Calu3 (cell line): ENCODE measurements around the gene RERE. TPM values are rescaled to one million over a fixed set of nuclear protein-coding genes. Genes with fewer than 3 reads are reported as not detected.

Experiments
- BruUV-seq: library from RNA; stranded (reverse); fragments of 400-500 nt; replicated peaks from 2 replicates; lab custom pipeline; 2021; lab: Mats Ljungman, UMichigan
- CTCF ChIA-PET: fragments of 300-600 bp; sonication (Branson Sonifier 250); formaldehyde crosslinking; loops from one replicate; lab custom pipeline; 2022; ENCODE audit warnings: antibody characterized with exemption; lab: Charles Lee
- DNase-seq: peaks from one replicate; pipeline ENCODE4 v3.0.0; 2022
- H3K27ac Mint-ChIP-seq: one replicate; pipeline ENCODE4 v1.8.0; 2022; ENCODE audit warnings: mixed read lengths; ENCODE audit not compliant: unreplicated experiment
- H3K27me3 Mint-ChIP-seq: one replicate; pipeline ENCODE4 v1.8.0; 2022; ENCODE audit warnings: mixed read lengths; ENCODE audit not compliant: unreplicated experiment
- H3K36me3 Mint-ChIP-seq: one replicate; pipeline ENCODE4 v1.8.0; 2022; ENCODE audit warnings: mild to moderate bottlenecking, moderate library complexity, mixed read lengths; ENCODE audit not compliant: insufficient read depth, unreplicated experiment
- H3K4me1 Mint-ChIP-seq: one replicate; pipeline ENCODE4 v1.8.0; 2022; ENCODE audit warnings: mild to moderate bottlenecking, low read depth, mixed read lengths; ENCODE audit not compliant: unreplicated experiment
- H3K4me3 Mint-ChIP-seq: one replicate; pipeline ENCODE4 v1.8.0; 2022; ENCODE audit warnings: mild to moderate bottlenecking, low read depth, moderate library complexity, mixed read lengths; ENCODE audit not compliant: unreplicated experiment
- H3K9me3 Mint-ChIP-seq: one replicate; pipeline ENCODE4 v1.8.0; 2022; ENCODE audit warnings: low read depth, mixed read lengths; ENCODE audit not compliant: unreplicated experiment
- intact Hi-C: fragments of 100-400 bp; cut with micrococcal nuclease; formaldehyde crosslinking; loops from one replicate; pipeline ENCODE4 v1.10.0; 2022; ENCODE audit not compliant: unreplicated experiment
- total RNA-seq: library from RNA; stranded (reverse); gene quantifications from 2 replicates; pipeline ENCODE4 v1.2.3, GENCODE V29; 2022
- TF ChIP-seq, protein P1 (sequence below): fragments of 200-600 bp; IDR thresholded peaks from one replicate; pipeline ENCODE4 v1.8.0; 2022; ENCODE audit warnings: antibody characterized with exemption; ENCODE audit not compliant: unreplicated experiment

Gene RERE
- total RNA-seq, 1 experiment from 2014 or later = 45.9 TPM

DNA sequence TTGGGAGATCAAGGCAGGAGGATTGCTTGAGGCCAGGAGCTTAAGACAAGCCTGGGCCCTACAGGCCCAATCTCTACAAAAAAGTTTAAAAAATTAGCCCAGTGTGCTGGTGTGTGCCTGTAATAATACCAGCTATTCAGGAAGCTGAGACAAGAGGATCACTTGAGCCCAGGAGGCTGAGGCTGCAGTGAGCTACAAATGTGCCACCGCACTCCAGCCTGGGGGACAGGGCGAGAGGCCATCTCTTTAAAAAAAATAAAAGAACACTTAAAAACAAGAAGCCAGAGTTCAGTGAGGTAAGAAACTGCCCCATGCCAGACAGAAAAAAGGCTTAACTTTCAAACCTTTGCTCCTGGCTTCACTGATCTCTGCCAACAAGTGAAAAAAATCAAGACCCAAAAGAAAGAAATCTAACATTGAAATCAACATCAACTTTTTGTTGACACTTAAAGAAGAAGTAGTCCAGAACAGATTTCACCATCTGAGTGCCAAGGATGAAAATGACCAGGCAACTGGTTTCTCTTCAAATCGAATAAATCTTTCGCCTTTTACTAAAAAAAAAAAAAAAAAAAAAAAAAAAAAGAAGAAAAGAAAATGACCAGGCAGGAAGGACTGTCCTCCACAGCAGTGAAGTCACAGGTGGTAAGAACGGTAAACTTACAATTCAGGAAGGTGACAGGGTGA lies 448.3 kb downstream of the RERE start:
- peaks cover 4% of the 10 kb centered on the region for H3K36me3 Mint-ChIP-seq
- H3K9me3 Mint-ChIP-seq = no peaks in the 10 kb centered on the region
- intact Hi-C loops = no loop called here
- no peak for DNase-seq
- peaks cover 16% of the 10 kb centered on the region for H3K4me1 Mint-ChIP-seq
- BruUV-seq = no TSS peak
- H3K27ac Mint-ChIP-seq = no peak overlapping the region
- CTCF ChIA-PET = no interaction called here
- no peaks in the 10 kb centered on the region for H3K27me3 Mint-ChIP-seq
- no peak overlapping the region for H3K4me3 Mint-ChIP-seq
- TF ChIP-seq, protein P1, sequence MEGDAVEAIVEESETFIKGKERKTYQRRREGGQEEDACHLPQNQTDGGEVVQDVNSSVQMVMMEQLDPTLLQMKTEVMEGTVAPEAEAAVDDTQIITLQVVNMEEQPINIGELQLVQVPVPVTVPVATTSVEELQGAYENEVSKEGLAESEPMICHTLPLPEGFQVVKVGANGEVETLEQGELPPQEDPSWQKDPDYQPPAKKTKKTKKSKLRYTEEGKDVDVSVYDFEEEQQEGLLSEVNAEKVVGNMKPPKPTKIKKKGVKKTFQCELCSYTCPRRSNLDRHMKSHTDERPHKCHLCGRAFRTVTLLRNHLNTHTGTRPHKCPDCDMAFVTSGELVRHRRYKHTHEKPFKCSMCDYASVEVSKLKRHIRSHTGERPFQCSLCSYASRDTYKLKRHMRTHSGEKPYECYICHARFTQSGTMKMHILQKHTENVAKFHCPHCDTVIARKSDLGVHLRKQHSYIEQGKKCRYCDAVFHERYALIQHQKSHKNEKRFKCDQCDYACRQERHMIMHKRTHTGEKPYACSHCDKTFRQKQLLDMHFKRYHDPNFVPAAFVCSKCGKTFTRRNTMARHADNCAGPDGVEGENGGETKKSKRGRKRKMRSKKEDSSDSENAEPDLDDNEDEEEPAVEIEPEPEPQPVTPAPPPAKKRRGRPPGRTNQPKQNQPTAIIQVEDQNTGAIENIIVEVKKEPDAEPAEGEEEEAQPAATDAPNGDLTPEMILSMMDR = no peak

DNA sequence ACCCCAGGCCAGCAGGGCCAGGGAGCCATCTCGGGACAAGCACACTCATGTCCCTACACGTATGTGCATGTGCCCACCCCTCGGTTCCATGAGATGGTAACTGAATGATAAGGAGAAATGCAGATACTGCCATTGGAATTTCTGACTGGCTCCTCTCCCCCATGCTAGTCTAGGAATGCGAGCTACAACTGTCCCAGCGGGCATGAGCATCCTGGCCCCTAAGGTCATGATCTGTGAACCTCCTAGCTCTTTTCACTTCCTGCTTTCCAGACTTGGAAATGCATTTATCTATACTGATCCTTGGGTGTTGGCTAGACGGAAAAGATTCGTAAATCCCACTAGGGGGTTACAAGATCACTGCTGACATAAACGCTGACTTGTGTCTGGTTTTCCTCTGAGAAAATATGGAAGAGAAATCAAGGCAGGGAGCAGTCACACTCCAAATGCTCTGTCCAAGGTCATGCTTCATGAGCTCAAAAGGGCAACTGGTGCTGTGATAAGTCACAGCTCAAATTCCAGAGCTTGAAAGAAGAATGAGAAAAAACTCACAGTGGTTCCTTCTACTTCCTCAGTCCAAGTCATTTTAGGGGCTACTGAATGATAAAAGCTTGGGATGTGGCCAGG lies 449.8 kb downstream of the RERE start:
- no peaks in the 10 kb centered on the region for H3K27me3 Mint-ChIP-seq
- no TSS peak for BruUV-seq
- intact Hi-C loops = no loop called here
- DNase-seq = no peak
- peaks cover 8% of the 10 kb centered on the region for H3K36me3 Mint-ChIP-seq
- no peak overlapping the region for H3K4me3 Mint-ChIP-seq
- CTCF ChIA-PET = no interaction called here
- no peak overlapping the region for H3K27ac Mint-ChIP-seq
- TF ChIP-seq, protein P1 = no peak
- H3K4me1 Mint-ChIP-seq = peaks cover 16% of the 10 kb centered on the region
- H3K9me3 Mint-ChIP-seq = no peaks in the 10 kb centered on the region

DNA sequence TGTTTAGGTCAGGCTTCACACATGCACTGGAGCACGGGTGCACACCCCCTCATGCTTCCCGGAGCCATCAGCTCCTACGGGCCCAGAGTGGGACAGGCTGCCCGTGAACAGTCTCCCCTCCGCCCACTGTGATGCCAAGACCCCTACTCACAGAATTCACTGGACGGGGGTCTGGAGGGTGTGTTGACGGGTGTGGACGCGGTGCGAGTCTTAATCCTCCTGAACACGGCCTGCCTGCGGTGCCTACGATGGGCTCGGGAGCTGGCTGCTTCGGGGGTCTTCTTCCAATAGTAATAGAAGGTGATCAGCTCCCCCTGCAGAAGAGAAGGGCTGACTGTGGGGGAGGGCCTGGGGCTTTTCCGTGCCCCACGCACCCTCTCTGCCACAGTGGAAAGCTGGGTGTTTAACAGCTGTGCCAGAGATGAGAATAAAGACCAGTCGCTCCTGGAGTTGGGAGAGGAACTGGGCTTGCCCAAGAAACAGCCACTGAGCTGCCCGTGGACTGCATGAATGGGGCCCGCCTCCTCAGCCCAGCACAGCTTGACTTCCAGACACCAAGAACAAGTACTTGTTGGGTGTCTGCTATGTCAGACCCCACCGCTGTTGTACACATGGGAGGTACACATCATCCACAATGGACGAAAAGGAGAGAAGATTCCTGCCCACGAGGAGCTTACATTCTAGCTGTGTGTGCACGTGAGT lies 451.6 kb downstream of the RERE start:
- intact Hi-C loops = no loop called here
- no peak for DNase-seq
- Mint-ChIP-seq H3K4me3 (no peak overlapping the region), H3K9me3 (no peaks in the 10 kb centered on the region), H3K27ac (no peak overlapping the region), H3K36me3 (peaks cover 4% of the 10 kb centered on the region), H3K27me3 (no peaks in the 10 kb centered on the region), H3K4me1 (peaks cover 8% of the 10 kb centered on the region)
- no TSS peak for BruUV-seq
- TF ChIP-seq, protein P1 = no peak
- CTCF ChIA-PET = no interaction called here

DNA sequence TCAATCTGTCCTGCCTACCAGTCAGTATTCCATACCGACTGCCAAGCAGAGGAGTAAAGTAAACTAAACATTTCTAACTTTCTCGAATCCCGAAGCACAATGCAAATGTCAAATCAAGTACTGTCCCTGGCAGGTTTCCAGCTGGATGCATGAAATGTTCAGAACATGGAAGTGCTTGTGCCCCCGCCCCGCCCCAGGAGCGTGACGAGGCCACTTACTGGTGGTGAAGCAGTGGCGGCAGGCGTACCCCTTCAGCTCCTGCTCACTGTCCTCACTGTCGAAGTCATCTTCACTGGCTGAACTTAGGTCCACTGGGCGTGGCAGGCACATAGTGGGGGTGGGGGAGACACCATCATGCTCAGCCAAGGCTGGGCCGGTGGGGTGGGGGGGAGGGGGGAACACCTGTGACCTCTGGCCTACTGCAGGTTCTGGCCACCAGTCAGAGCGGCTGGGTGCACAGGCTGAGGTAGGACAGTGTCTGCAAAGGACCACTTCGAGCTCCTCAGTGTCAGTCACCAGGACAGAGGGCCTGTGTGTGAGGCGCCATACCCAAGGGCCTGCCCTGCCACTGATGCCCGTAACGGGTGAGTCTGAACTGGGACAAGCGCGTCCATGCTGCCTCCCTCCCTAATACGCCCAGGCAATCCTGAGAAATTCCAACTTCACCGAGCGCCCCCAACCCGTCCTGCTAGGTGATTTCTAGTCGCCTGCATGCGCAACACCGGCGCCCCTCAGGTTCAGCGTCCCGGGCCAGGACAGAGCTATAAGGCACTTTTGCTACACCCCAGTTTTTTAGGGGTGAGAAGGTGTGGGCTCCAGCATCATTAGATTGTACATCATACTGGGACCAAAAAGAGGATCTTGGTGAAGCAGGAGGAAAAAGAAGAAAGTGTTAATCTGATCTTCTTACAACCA lies 452.7 kb downstream of the RERE start:
- TF ChIP-seq, protein P1 = no peak
- H3K4me1 Mint-ChIP-seq = no peaks in the 10 kb centered on the region
- H3K36me3 Mint-ChIP-seq = peaks cover 4% of the 10 kb centered on the region
- CTCF ChIA-PET = no interaction called here
- no peak for DNase-seq
- BruUV-seq = no TSS peak
- intact Hi-C loops = no loop called here
- H3K27me3 Mint-ChIP-seq = no peaks in the 10 kb centered on the region
- H3K4me3 Mint-ChIP-seq = no peak overlapping the region
- H3K9me3 Mint-ChIP-seq = no peaks in the 10 kb centered on the region
- H3K27ac Mint-ChIP-seq = no peak overlapping the region
